SH-SY5Y (cell line): Measurements from ENCODE around the gene UHRF1.

Source experiments
- GATA2 ChIP-seq: IDR thresholded peaks from 2 replicates; pipeline ENCODE4 v1.6.1; 2011; ENCODE audit warnings: mild to moderate bottlenecking, low read depth, low read length
- GATA3 ChIP-seq: IDR thresholded peaks from 2 replicates; pipeline ENCODE4 v1.6.1; 2011; ENCODE audit warnings: low read depth, mild to moderate bottlenecking, low read length, moderate library complexity

DNA sequence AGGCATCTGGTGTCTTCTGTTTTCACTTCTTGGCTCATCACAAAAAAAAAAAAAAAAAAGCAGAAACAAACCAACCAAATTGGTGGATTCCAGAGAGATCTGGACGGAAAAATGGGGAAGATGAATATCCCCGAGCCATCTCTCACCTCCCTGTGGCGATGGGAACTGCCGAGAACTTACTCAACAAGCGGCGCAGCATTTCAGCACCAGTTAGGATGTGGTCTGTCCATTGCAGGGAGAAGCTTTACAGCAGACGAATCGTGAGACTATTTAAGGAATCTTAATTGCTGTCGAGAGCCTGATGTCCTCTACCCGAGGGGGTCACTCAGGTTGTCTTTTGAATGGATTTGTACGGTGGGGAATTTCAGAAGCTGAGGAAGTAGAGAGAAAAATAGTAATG lies 42.4 kb downstream of the UHRF1 start:
- TF ChIP-seq GATA3 (no peak), GATA2 (no peak)
